Measurements from ENCODE around the gene LAG3.
A peak's percentile ranks its signal among the peaks of the same experiment; 100 is the strongest.

DNA sequence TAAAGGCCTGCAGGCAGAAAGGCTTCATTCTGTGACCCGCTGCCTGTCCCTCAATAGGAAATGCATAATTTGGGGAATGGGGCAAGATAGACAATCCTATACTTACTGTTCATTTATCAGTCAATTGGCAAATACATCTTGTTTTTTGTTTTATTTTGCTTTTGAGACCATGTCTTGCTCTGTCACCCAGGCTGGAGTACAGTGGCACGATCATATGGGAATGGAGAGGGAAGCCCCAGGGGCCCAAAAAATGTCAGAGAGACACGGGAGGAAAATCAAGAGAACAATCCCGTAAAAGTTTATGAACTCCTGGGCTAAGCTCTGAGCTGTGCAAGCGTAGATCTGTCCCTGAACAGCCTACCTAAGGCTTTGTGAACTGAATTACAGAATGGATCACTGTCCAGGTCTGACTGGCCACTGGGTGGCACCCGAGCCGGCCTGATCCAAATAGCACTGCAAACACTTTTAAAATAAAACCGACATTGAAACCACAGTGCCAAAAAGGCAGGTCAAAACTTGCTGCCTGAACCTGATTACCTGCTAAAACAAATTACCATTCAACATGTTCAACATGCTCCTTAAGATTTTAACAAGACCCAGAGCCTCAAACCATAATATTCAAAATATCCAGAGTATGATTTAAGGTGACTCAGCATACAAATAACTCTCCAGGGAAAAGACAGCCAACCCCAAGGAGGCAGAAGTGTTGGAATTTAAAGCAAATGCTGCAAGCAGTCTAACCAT lies 36.7 kb upstream of the LAG3 start:
- TF ChIP-seq, protein P1, sequence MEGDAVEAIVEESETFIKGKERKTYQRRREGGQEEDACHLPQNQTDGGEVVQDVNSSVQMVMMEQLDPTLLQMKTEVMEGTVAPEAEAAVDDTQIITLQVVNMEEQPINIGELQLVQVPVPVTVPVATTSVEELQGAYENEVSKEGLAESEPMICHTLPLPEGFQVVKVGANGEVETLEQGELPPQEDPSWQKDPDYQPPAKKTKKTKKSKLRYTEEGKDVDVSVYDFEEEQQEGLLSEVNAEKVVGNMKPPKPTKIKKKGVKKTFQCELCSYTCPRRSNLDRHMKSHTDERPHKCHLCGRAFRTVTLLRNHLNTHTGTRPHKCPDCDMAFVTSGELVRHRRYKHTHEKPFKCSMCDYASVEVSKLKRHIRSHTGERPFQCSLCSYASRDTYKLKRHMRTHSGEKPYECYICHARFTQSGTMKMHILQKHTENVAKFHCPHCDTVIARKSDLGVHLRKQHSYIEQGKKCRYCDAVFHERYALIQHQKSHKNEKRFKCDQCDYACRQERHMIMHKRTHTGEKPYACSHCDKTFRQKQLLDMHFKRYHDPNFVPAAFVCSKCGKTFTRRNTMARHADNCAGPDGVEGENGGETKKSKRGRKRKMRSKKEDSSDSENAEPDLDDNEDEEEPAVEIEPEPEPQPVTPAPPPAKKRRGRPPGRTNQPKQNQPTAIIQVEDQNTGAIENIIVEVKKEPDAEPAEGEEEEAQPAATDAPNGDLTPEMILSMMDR (IDR thresholded peaks at IDR 0.05): peak; percentile 67 to 71
- TF ChIP-seq POLR2A (IDR thresholded peaks at IDR 0.05) (no peak), EP300 (IDR thresholded peaks at IDR 0.05) (no peak), POLR2AphosphoS5 (IDR thresholded peaks at IDR 0.05) (peak in 1 of 3 donors; percentile 21)
